NCI-H146 (cell line): ENCODE results near the gene MSANTD1.

Source experiments
- DNase-seq: peaks from one replicate; lab custom pipeline; 2025; lab: John Stamatoyannopoulos, UW

The MSANTD1 gene

GRCh38 chr4:3217266-3217665 is 31.7 kb upstream of the MSANTD1 start:
- DNase-seq, result no peak

GRCh38 chr4:3217771-3218170 is 31.2 kb upstream of the MSANTD1 start:
- DNase-seq, result no peak

GRCh38 chr4:3218824-3219760 is 29.9 kb upstream of the MSANTD1 start:
- DNase-seq, result no peak

GRCh38 chr4:3219761-3220475 is 29.0 kb upstream of the MSANTD1 start:
- DNase-seq, result no peak

DNA sequence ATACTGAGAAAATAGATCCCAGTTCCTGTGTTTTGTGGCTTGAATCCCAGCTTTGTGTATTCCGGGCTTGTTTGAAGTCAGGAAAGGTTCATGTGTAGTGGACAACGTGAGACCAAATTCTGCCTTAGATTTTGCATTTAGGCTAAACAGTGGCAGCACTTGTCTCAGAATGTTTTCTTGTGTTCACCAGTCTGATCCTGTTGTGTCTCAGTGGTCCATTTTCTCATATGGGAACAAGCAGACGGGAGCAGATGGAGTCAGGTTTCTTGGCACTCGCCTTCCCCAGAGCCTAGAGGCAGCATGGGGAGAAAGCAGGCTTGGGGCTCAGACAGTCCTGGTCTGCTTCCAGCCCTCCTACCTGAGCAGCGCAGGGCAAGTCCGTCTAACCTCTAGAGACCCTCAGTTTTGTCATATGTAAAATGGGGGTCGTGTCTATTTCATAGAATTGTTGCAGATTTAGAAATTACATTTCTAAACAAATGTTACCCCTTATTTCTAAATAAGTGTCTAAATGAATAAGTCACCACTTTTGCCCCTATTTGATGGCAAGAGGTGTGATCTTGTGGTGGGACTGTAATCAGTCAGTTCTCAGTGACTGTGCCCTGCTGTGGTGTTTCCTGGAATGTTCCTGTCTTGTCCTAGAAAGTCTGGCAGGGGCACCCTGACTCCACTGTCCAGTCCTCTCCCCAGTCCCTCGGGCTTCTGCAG is 28.3 kb upstream of the MSANTD1 start:
- no peak for DNase-seq

GRCh38 chr4:3221184-3221494 is 27.8 kb upstream of the MSANTD1 start:
- no peak for DNase-seq

- DNase-seq, result no peak
Measured at GRCh38 chr4:3221996-3222395, 27.0 kb upstream of the MSANTD1 start.

DNA sequence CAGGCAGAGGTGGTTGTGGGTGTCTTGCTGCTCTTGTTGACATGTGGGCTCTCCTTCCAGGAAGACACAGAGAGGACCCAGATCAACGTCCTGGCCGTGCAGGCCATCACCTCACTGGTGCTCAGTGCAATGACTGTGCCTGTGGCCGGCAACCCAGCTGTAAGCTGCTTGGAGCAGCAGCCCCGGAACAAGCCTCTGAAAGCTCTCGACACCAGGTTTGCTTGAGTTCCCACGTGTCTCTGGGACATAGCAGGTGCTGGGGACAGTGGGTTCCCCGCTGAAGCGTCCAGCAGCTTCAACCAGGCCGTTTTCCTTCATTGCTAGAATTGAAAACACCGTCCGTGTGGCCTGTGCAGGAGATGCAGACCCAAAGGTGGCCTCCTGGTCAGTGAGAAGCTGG is 25.6 kb upstream of the MSANTD1 start:
- no peak for DNase-seq

DNA sequence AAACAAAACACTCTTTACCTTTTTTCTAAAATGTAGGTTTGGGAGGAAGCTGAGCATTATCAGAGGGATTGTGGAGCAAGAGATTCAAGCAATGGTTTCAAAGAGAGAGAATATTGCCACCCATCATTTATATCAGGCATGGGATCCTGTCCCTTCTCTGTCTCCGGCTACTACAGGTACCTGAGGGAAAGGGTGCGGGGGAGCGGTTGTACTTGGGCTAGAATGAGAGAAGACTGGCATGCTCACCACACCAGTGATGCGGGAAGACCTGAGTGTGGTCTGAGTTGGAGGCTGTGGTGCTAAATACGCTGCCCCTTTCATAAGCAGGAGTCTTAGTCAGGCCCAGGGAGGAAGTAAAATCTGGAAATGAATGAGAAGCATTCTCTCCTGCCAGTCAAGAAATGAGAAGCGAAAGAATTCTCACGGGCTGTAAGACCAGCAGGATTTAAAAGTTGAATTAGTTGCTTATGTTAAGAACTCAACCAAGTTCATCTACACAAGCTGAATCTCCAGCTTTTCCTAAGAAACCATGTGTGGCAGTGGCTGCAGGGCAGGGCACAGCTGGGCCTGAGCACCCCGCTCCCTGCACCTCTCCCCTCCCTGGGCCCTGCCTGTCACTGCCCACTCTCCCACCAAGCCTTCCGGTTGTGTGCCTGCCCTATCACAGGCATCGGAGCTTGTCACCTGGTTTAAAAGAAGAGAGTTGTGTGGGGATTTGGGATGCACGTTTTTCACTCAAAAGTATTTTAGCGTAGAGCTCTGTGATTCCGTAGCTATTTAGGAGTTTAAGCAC is 24.8 kb upstream of the MSANTD1 start:
- DNase-seq, result no peak

DNA sequence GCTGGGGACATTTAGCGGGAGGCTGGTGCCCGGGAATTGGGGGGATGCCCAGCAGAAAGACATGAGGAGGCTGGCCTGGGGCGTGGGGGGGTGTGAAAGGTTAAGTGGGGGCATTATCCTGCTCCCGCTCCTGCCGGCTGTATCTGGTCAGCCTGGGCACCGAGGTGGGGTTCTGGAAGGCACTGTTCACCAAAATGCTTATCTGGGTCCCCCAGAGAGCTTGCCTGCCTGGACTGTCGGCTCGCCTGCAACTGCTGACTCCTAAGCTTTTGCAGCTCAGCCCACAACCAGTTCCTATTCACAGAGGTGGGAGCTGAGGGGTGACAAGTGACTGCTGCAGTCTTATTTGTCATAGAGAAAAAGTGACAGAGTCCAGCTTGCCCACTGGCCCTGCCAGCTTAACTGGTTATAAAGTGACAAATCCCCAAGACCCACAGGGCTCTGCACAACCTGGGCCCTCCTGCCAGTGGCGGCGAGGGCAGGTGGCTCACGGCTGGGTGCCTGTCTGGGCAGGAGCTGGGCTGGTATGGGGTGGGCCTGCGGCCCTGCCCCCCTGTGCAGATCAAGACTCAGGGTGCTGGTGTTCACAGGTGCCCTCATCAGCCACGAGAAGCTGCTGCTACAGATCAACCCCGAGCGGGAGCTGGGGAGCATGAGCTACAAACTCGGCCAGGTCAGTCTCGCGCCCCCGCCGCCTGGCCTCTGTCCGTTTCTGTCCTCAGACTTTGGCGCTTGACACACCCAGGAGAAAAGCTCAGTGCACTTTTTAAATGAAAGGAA is 23.7 kb upstream of the MSANTD1 start:
- no peak for DNase-seq

DNA sequence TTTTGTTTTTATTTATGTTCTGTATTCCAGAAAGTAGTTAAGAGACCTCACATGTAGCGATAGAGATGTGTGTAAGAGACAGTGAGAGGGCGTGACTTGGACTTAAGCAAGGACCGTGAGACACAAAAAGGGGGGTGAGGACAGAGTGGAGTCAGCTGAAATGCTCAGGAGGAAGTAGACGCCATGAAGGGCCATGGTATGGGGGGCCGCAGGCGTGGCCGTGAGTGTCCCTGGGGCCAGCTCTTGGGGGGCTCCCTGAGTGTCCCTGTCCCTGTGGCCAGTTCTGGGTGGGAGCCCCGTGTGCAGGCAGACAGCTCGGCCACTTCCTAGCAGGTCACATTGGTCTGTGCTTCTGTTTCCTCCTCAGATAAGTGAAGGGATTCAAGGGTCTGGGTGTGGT is 23.0 kb upstream of the MSANTD1 start:
- no peak for DNase-seq

GRCh38 chr4:3226467-3226866 is 22.5 kb upstream of the MSANTD1 start:
- DNase-seq, result no peak

DNA sequence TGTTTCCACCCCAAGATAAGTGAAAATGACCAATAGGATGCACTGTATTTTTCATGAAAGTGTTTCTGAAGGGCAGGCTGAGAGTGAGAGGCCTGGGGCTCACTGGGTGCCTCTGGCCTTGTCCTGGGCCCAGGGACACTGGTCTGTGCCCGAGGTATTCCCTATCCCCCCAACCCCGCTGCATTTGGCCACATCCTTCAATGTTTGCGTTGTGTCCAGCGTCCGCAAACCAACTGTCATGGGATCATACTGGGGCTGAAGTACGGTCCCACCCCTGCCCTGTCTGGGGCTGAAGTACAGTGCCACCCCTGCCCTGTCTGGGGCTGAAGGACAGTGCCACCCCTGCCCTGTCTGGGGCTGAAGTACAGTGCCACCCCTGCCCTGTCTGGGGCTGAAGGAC is 22.0 kb upstream of the MSANTD1 start:
- DNase-seq, result no peak

GRCh38 chr4:3227878-3228675 is 20.9 kb upstream of the MSANTD1 start:
- no peak for DNase-seq

DNA sequence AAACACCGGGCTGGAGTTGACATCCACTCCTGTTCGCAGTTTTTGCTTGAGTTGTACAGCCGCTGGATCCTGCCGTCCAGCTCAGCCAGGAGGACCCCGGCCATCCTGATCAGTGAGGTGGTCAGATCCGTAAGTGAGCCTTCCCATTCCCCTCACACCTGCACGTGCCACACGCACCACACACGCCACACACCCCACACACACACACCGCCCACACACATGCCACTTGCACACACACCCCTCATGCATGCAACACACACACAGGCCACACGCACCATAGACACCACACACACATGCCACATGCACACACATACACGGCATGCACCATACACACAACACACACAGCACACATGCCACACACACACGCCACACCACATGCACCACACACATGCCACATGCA is 20.1 kb upstream of the MSANTD1 start:
- no peak for DNase-seq

DNA sequence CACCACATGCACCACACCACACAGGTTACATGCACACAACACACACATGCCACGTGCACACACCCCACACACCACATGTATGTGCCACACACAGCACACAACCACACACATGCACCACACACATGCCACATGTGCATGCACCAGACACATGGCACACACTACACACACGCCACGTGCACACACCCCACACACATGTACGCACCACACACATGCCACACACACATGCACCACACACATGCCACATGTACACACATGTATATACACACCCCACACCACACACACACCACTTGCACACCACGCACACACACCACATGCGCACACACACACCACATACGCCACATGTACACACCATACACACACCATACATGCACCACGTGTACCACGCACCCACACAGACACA is 19.6 kb upstream of the MSANTD1 start:
- DNase-seq, result no peak

GRCh38 chr4:3229964-3230363 is 19.0 kb upstream of the MSANTD1 start:
- no peak for DNase-seq

- DNase-seq, result no peak
Measured at GRCh38 chr4:3231471-3231870, 17.5 kb upstream of the MSANTD1 start.

DNA sequence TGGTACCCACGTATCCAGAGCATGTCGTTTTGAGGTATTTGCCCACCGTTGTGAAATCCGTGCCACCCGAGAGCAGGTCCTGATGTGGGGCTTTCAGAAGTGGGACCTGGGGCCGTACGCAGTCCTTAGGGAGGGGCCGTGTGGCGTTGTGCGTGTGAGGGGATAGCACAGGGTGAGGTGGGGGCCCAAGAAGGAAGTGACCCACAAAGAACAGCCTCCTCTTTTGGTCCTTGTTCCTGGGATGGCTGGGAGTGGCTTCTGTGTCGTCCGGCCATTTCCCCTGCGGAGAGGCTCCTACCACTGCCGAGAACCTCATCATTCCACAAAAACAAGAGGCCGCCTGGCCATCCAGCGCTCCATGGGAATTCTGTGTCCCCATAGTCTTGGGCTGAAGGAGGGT is 17.0 kb upstream of the MSANTD1 start:
- DNase-seq, result no peak

DNA sequence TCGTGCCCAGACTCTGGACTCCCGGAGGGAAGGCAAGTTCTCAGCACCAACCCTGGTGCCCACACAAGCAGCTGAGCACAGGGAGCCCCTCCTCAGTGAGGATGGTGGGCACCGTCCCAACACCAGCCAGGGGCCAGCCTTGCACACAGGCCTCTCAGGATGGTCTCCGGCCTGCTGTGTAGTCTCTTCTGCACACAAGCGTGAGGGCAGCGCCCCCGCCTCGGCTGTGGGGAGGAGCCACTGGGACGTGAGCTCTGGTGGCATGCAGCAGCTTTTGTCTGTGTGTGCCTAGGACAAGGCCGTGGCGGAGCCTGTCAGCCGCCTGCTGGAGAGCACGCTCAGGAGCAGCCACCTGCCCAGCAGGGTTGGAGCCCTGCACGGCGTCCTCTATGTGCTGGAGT is 16.1 kb upstream of the MSANTD1 start:
- no peak for DNase-seq
